Common myeloid progenitor, CD34-positive (primary cell): ENCODE results near the gene CYBC1.

ENCODE experiments used
- CTCF ChIA-PET: fragments of 350-600 bp; sonication (Branson Sonifier 250); formaldehyde crosslinking; loops from one replicate; lab custom pipeline; 2021; ENCODE audit warnings: antibody characterized with exemption; lab: Charles Lee
- POLR2A ChIA-PET: fragments of 350-600 bp; sonication (Branson Sonifier 250); formaldehyde crosslinking; loops from one replicate; lab custom pipeline; 2021; ENCODE audit warnings: antibody characterized with exemption; lab: Charles Lee
- DNase-seq, 3 donors: peaks; one replicate each; pipeline versions ENCODE4 v3.0.0 to v3.0.0-alpha.2; 2013
- H3K27ac ChIP-seq, 2 experiments: 1 replicate in 1 of 2; 2 replicates in 1 of 2; pipeline ENCODE4 v1.7.0; 2013; ENCODE audit warnings: inconsistent platforms in 2 of 2, low read length in 2 of 2, mild to moderate bottlenecking in 2 of 2, low read depth in 1 of 2, moderate library complexity in 1 of 2; ENCODE audit not compliant: severe bottlenecking in 2 of 2, insufficient read depth in 1 of 2, poor library complexity in 1 of 2
- H3K27me3 ChIP-seq, 5 experiments: replicated peaks in 2 of 5; 1 replicate in 3 of 5; 2 replicates in 2 of 5; pipeline versions ENCODE4 v1.6.1 to v1.7.0; 2013; ENCODE audit warnings: low read length in 4 of 5, mild to moderate bottlenecking in 2 of 5, moderate library complexity in 2 of 5, inconsistent platforms in 1 of 5; ENCODE audit not compliant: insufficient read depth in 5 of 5, control insufficient read depth in 4 of 5
- H3K36me3 ChIP-seq, 4 experiments: 1 replicate in 2 of 4; 2 replicates in 2 of 4; pipeline versions ENCODE4 v1.6.1 to v1.7.0; 2013; ENCODE audit warnings: low read length in 3 of 4, control low read depth in 1 of 4, mild to moderate bottlenecking in 1 of 4; ENCODE audit not compliant: control insufficient read depth in 4 of 4, insufficient read depth in 4 of 4
- H3K4me1 ChIP-seq, 4 experiments: 1 replicate in 3 of 4; 2 replicates in 1 of 4; pipeline versions ENCODE4 v1.6.1 to v1.7.1; 2013; ENCODE audit warnings: low read length in 3 of 4, mild to moderate bottlenecking in 3 of 4, control low read depth in 1 of 4, inconsistent platforms in 1 of 4, moderate library complexity in 1 of 4; ENCODE audit not compliant: control insufficient read depth in 4 of 4, insufficient read depth in 4 of 4; ENCODE audit errors: control extremely low read depth in 1 of 4
- H3K4me3 ChIP-seq, 7 experiments: 1 replicate in 4 of 7; 2 replicates in 3 of 7; pipeline versions ENCODE4 v1.5.1 to v1.7.0; 2013; ENCODE audit warnings: mild to moderate bottlenecking in 7 of 7, low read length in 6 of 7, moderate library complexity in 6 of 7, inconsistent platforms in 2 of 7, low read depth in 2 of 7, control low read depth in 1 of 7; ENCODE audit not compliant: insufficient read depth in 4 of 7, control insufficient read depth in 1 of 7; ENCODE audit errors: extremely low read depth in 1 of 7
- H3K9me3 ChIP-seq, 5 experiments: 1 replicate in 4 of 5; 2 replicates in 1 of 5; pipeline versions ENCODE4 v1.6.1 to v1.7.1; 2013; ENCODE audit warnings: low read length in 4 of 5, mild to moderate bottlenecking in 2 of 5, inconsistent platforms in 1 of 5, low read depth in 1 of 5, moderate library complexity in 1 of 5; ENCODE audit not compliant: control insufficient read depth in 4 of 5, insufficient read depth in 2 of 5; ENCODE audit errors: control extremely low read depth in 1 of 5
- WGBS: methylation state at CpG from one replicate; pipeline ENCODE4 v1.1.5; 2013; ENCODE audit not compliant: insufficient coverage; 5-methylcytosine and 5-hydroxymethylcytosine counted together

The CYBC1 gene

DNA sequence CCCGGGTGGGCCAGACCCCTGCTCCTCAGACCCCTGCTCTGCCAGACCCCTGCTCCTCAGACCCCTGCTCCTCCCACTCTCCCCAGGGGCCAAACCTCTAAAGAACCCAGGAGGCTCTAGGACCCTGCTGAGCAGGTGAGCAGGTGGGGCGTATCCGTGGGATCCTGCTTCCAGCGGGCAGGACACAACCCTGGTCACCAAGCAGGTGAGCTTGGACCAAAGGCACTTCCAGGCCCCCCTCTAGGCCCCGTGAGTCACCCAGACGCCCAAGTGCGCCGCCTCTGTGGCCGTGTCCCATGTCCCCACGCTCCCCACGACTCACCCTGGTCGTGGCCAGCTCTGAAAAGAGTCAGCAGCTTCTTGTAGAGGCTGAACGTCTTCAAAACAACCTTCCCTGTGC lies 5.0 kb downstream of the CYBC1 start:
- peaks cover 9 to 64% (median 39%) of the 10 kb centered on the region in 4 experiments for H3K36me3 ChIP-seq
- no peaks in the 10 kb centered on the region for H3K27me3 ChIP-seq
- CTCF ChIA-PET: interaction anchor here (1.1 to 1.3 kb wide), 2 partner anchors 24 to 94 kb away, joined by 3 read pairs; no protein-coding TSS in a partner anchor
- peaks cover 3 to 49% (median 41%) of the 10 kb centered on the region in 4 experiments for H3K4me1 ChIP-seq
- H3K4me3 ChIP-seq: peak overlapping the region in 2 of 7 experiments; percentile 26 to 33
- POLR2A ChIA-PET: no interaction called here
- H3K27ac ChIP-seq: peak overlapping the region in 1 of 2 experiments; percentile 64
- H3K9me3 ChIP-seq: no peaks in the 10 kb centered on the region
- peak in 2 of 3 donors; percentile 24 to 44 for DNase-seq
- 75% methylated on average over 13 of the region's 13 CpGs for WGBS

DNA sequence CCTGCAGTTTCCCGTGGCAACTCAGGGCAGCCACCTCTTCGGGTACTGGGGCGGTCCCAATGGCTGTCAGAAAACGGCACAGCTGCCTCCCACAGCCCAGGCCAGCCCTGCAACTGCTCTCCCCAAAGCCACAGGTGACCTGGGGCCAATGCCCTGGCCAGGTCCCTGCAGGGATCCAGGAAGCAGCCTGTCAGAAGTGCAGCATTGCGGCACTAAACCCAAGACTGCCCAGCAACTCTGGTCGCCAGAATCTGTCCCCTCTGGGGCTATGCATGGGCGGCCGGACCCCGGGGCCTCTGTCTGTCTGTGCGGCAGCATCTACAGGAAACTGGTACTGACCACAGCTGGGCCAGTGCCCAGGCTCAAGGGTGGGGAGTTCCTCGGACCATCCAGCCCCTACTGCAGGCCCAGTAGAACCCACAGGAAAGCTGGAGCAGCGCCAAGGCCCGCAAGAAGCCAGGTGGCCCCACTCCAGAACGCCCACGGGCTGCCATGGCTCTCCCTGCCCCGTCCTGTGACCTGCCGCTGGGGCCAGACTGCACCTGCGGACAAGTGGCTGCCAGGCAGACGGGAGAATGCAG lies 5.5 kb downstream of the CYBC1 start:
- peak in 1 of 3 donors; percentile 9 for DNase-seq
- WGBS: 28% methylated on average over 19 of the region's 19 CpGs
- ChIA-PET CTCF (interaction anchor here (1.1 kb wide), 1 partner anchor 94 kb away, joined by 3 read pairs; no protein-coding TSS in a partner anchor), POLR2A (no interaction called here)
- Histone ChIP-seq H3K27me3 (no peaks in the 10 kb centered on the region), H3K27ac (peak overlapping the region in 1 of 2 experiments; percentile 64), H3K4me3 (peak overlapping the region in 2 of 7 experiments; percentile 26 to 33), H3K36me3 (peaks cover 9 to 64% (median 41%) of the 10 kb centered on the region in 4 experiments), H3K9me3 (no peaks in the 10 kb centered on the region), H3K4me1 (peaks cover 3 to 51% (median 44%) of the 10 kb centered on the region in 4 experiments)

DNA sequence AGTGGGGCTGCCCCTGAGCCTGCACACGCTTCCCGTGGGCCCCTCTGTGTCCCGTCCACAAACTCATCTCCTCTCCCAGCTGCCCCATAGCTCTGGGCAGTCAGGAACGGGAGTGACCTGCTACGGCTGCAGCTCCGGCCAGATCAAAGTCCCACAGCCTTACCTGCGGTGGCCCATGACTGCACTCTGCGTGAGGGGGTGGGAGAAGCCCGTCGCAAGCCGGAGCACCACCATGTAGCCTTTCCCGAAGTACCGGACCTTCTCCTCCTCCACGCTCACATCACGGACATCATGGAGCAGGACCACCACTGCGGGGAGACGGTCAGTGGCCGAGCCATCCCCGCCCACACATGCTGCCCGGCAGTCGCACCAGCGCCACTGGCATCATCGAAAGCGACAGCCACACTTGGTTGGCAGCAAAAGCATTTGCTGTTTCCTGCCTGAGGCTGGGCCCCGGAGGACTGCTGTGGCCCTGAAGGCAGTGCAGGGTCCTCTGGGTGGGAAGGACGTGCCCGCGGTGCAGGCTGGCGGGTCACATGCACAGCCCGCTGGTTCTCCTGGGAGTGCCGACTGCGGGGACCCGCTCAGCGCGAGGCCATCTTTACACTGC lies 6.2 kb downstream of the CYBC1 start:
- ChIA-PET POLR2A (no interaction called here), CTCF (interaction anchor here (1.7 kb wide), 1 partner anchor 25 kb away, joined by 6 read pairs; no protein-coding TSS in a partner anchor)
- H3K4me1 ChIP-seq: peaks cover 3 to 45% (median 42%) of the 10 kb centered on the region in 4 experiments
- H3K27me3 ChIP-seq: no peaks in the 10 kb centered on the region
- H3K9me3 ChIP-seq: no peaks in the 10 kb centered on the region
- H3K27ac ChIP-seq: no peak overlapping the region
- peaks cover 9 to 68% (median 41%) of the 10 kb centered on the region in 4 experiments for H3K36me3 ChIP-seq
- no peak overlapping the region for H3K4me3 ChIP-seq
- no peak for DNase-seq
- 87% methylated on average over 29 of the region's 35 CpGs for WGBS

DNA sequence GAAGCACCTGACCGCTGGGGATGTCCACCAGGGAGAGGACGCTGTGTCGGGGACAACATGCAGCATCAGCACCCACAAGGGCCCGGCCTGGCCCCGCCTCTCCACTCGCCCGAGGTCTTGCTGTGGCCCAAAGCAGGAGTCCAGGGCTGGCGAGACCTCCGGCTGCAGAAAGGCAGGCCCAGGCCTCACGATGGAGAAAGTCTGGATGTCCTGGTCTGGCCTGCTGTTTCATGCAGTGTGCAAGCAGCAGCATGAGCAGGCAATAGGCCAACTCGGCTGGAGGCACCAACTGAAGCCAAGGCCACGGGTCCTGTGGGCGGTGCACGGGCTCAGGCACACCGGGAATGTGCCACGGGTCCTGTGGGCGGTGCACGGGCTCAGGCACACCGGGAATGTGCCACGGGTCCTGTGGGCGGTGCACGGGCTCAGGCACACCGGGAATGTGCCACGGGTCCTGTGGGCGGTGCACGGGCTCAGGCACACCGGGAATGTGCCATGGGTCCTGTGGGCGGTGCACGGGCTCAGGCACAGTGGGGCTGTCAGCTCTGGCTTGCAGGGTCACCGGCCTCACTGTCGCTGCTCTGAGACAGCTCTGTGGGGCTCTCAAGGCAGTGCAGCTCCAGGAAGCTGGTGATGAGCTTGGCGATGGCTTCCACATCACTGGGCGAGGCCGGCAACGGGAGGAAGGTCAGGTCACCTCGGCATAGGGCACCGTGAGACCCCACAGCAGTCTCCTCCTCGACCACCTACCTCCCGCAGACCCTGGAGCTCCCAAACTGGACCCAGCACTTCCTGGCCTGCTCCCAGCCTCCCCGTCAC lies 6.9 kb downstream of the CYBC1 start:
- no peak for DNase-seq
- no peaks in the 10 kb centered on the region for H3K9me3 ChIP-seq
- POLR2A ChIA-PET: no interaction called here
- CTCF ChIA-PET: interaction anchor here (1.7 kb wide), 1 partner anchor 24 kb away, joined by 6 read pairs; no protein-coding TSS in a partner anchor
- no peak overlapping the region for H3K4me3 ChIP-seq
- H3K36me3 ChIP-seq: peaks cover 9 to 68% (median 46%) of the 10 kb centered on the region in 4 experiments
- no peaks in the 10 kb centered on the region for H3K27me3 ChIP-seq
- no peak overlapping the region for H3K27ac ChIP-seq
- H3K4me1 ChIP-seq: peaks cover under 1 to 39% (median 35%) of the 10 kb centered on the region in 4 experiments
- 94% methylated on average over 20 of the region's 40 CpGs for WGBS

DNA sequence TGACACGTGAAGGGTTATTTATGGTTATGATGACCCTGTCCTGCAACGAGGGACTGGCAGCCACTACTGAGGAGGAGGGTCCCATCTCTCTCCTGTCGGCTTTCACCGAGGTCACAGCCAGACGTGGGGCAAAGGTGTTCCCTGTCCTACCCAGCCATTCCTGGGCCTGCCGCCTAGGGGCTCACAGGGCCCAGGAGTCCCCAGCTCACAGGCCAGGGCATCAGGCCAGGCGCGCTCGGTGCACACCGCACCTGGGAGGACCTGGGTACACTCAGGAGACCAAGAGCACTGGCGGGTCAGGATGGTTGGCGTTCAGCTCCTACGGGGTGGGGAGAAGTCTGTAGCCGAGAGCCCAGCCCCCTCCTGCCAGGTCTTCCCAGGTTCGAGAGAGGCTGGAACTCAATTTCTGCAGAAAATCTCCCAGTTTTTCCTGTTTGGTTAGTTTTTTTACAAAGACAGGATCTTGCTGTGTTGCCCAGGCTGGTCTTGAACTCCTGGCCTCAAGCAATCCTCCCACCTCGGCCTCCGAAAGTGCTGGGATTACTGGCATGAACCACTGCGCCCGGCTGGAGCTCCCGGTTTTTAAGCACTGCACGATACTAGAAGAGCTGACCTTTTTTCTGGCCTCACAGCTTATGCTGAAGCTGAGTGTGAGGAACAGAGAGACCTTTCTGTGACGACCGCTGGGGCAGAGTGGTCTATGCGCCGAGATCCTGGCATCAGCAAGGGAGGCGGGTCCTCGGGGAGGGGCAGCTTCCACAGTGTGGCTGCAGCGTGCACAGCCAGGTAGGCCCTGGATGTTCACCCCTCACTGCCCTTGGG lies 7.7 kb downstream of the CYBC1 start:
- Histone ChIP-seq H3K9me3 (no peaks in the 10 kb centered on the region), H3K36me3 (peaks cover 9 to 70% (median 50%) of the 10 kb centered on the region in 4 experiments), H3K4me1 (peaks cover 0 to 39% (median 33%) of the 10 kb centered on the region in 4 experiments), H3K27ac (no peak overlapping the region), H3K4me3 (no peak overlapping the region), H3K27me3 (no peaks in the 10 kb centered on the region)
- no peak for DNase-seq
- 95% methylated on average over 21 of the region's 28 CpGs for WGBS
- CTCF ChIA-PET: interaction anchor here (1.7 kb wide), 1 partner anchor 24 kb away, joined by 6 read pairs; no protein-coding TSS in a partner anchor
- POLR2A ChIA-PET: no interaction called here

DNA sequence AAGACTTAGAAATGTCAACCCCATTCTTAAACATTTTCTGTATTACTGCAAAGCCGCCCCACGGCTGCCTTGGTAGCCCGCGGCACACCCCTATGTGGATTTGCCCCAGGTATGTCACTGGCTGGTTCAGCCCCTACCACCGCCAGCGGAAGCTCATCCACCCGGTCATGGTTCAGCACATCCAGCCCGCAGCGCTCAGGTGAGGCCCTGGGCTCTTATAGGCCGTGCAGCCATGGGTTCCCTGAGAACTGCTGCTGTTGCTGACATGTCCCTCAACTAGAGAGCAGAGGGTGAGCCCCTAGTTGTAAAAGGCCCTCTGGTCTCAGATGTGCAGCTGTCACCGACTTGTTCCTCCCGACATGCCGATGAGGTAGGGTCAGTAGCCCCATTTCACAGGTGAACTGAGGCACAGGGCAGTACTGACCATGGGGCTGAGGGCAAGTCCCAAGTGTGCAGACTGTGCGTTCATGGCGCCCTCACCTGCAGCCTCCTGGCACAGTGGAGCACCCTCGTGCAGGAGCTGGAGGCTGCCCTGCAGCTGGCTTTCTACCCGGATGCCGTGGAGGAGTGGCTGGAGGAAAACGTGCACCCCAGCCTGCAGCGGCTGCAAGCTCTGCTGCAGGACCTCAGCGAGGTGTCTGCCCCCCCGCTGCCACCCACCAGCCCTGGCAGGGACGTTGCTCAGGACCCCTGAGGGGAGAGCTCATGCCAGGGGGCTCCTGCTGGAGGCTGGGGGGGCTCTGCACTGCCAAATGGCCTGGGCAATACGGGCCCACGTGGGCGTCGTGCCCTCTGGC lies 8.7 kb downstream of the CYBC1 start:
- Histone ChIP-seq H3K27ac (no peak overlapping the region), H3K27me3 (no peaks in the 10 kb centered on the region), H3K9me3 (no peaks in the 10 kb centered on the region), H3K4me1 (peaks cover 0 to 39% (median 30%) of the 10 kb centered on the region in 4 experiments), H3K4me3 (no peak overlapping the region), H3K36me3 (peaks cover 9 to 74% (median 52%) of the 10 kb centered on the region in 4 experiments)
- WGBS: 92% methylated on average over 27 of the region's 27 CpGs
- no peak for DNase-seq
- ChIA-PET CTCF (no interaction called here), POLR2A (no interaction called here)
